Astrocyte (in vitro differentiated cells and primary cell): Measurements from ENCODE around the gene ANKS1A. TPM values are rescaled to one million over a fixed set of nuclear protein-coding genes. Genes with fewer than 3 reads are reported as not detected.
"Not testable (repeated sequence)": the region's sequence is repeated elsewhere in the genome, so short reads cannot be mapped to it uniquely, and the experiment has no call there.

ENCODE experiments used
- DNase-seq: peaks from one replicate; pipeline ENCODE4 v3.0.0-alpha.2; 2010; ENCODE audit warnings: low read depth
- FAIRE-seq: peaks from 2 replicates; lab custom pipeline; 2011; peaks lifted over from hg19 to GRCh38; lab: Jason Lieb, UNC
- H2AFZ ChIP-seq: 2 replicates; pipeline ENCODE4 v1.6.0; 2012; ENCODE audit warnings: low read depth, low read length, inconsistent platforms
- H3K27ac ChIP-seq: 2 replicates; pipeline ENCODE4 v1.5.1; 2011; ENCODE audit warnings: low read depth, low read length, inconsistent platforms
- H3K27me3 ChIP-seq: 2 replicates; pipeline ENCODE4 v1.6.0; 2011; ENCODE audit warnings: low read length, inconsistent platforms; ENCODE audit not compliant: insufficient read depth
- H3K36me3 ChIP-seq: 2 replicates; pipeline ENCODE4 v1.5.1; 2011; ENCODE audit warnings: low read length, inconsistent platforms; ENCODE audit not compliant: insufficient read depth
- H3K4me1 ChIP-seq: 2 replicates; pipeline ENCODE4 v1.5.1; 2011; ENCODE audit warnings: low read length, inconsistent platforms; ENCODE audit not compliant: insufficient read depth
- H3K4me2 ChIP-seq: 2 replicates; pipeline ENCODE4 v1.6.0; 2012; ENCODE audit warnings: low read length, inconsistent platforms
- H3K4me3 ChIP-seq: 2 replicates; pipeline ENCODE4 v1.5.1; 2011; ENCODE audit warnings: low read depth, mild to moderate bottlenecking, low read length, inconsistent platforms; ENCODE audit not compliant: insufficient read depth
- H3K79me2 ChIP-seq: 2 replicates; pipeline ENCODE4 v1.6.0; 2012; ENCODE audit warnings: mild to moderate bottlenecking, low read length, inconsistent platforms; ENCODE audit not compliant: insufficient read depth
- H3K9ac ChIP-seq: 2 replicates; pipeline ENCODE4 v1.6.0; 2012; ENCODE audit warnings: mild to moderate bottlenecking, low read length, inconsistent platforms
- H3K9me3 ChIP-seq: 2 replicates; pipeline ENCODE4 v1.5.1; 2012; ENCODE audit warnings: low read depth, mild to moderate bottlenecking, low read length, inconsistent platforms; ENCODE audit not compliant: insufficient read depth
- H4K20me1 ChIP-seq: 2 replicates; pipeline ENCODE4 v1.6.0; 2012; ENCODE audit warnings: low read length, inconsistent platforms; ENCODE audit not compliant: insufficient read depth
- H3K27ac Mint-ChIP-seq: one replicate; pipeline ENCODE4 v1.8.0; 2021; ENCODE audit warnings: mild to moderate bottlenecking, mixed read lengths; ENCODE audit not compliant: unreplicated experiment
- H3K27me3 Mint-ChIP-seq: one replicate; pipeline ENCODE4 v1.8.0; 2021; ENCODE audit warnings: low read depth, mixed read lengths; ENCODE audit not compliant: unreplicated experiment
- H3K36me3 Mint-ChIP-seq: one replicate; pipeline ENCODE4 v1.8.0; 2021; ENCODE audit warnings: low read depth, mixed read lengths; ENCODE audit not compliant: unreplicated experiment
- H3K4me1 Mint-ChIP-seq: one replicate; pipeline ENCODE4 v1.8.0; 2021; ENCODE audit warnings: low read depth, mixed read lengths; ENCODE audit not compliant: unreplicated experiment
- H3K4me3 Mint-ChIP-seq: one replicate; pipeline ENCODE4 v1.8.0; 2021; ENCODE audit warnings: mild to moderate bottlenecking, moderate library complexity, mixed read lengths; ENCODE audit not compliant: unreplicated experiment
- H3K9me3 Mint-ChIP-seq: one replicate; pipeline ENCODE4 v1.8.0; 2021; ENCODE audit warnings: mild to moderate bottlenecking, mixed read lengths; ENCODE audit not compliant: unreplicated experiment
- EZH2 ChIP-seq: IDR thresholded peaks from 2 replicates; pipeline ENCODE4 v1.6.1; 2012; ENCODE audit warnings: mild to moderate bottlenecking, low read length, inconsistent platforms; ENCODE audit not compliant: insufficient read depth
- total RNA-seq: library from RNA; stranded (reverse); gene quantifications from 2 replicates; pipeline ENCODE4 v1.2.1, GENCODE V29; 2021
- TF ChIP-seq, protein P1 (sequence below): IDR thresholded peaks from 2 replicates; pipeline ENCODE4 v1.5.1; 2011; ENCODE audit warnings: low read depth, mild to moderate bottlenecking, inconsistent platforms, low read length, moderate library complexity; ENCODE audit not compliant: insufficient read depth

ANKS1A gene
- total RNA-seq, 1 donor from 2014 or later = 18.0 TPM

DNA sequence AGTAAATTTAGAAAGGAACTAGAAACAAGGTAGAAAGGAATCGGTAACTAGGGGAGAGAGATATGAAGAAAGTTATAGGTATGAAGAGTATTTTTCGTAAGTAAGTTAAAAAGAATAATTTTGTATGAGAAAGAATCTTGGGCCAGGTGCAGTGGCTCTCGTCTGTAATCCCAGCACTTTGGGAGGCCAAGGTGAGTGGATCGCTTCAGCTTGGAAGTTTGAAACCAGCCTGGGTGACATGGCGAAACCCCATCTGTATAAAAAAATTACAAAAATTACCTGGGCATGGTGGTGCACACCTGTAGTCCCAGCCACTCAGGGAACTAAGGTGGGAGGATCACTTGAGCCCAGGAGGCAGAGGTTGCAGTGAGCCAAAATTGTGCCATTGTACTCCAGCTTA lies 210.1 kb downstream of the ANKS1A start:
- Histone ChIP-seq H3K27ac (no peak overlapping the region), H3K36me3 (no peaks in the 10 kb centered on the region), H3K4me2 (no peak overlapping the region), H3K9me3 (no peaks in the 10 kb centered on the region), H3K27me3 (no peaks in the 10 kb centered on the region), H3K4me1 (peaks cover 14% of the 10 kb centered on the region), H3K9ac (no peak overlapping the region), H3K4me3 (no peak overlapping the region), H3K79me2 (no peaks in the 10 kb centered on the region), H4K20me1 (no peaks in the 10 kb centered on the region), H2AFZ (no peak overlapping the region)
- H3K36me3 Mint-ChIP-seq = no peaks in the 10 kb centered on the region
- H3K27ac Mint-ChIP-seq = no peak overlapping the region
- no peaks in the 10 kb centered on the region for H3K27me3 Mint-ChIP-seq
- FAIRE-seq = no peak
- no peak for TF ChIP-seq EZH2
- TF ChIP-seq, protein P1, sequence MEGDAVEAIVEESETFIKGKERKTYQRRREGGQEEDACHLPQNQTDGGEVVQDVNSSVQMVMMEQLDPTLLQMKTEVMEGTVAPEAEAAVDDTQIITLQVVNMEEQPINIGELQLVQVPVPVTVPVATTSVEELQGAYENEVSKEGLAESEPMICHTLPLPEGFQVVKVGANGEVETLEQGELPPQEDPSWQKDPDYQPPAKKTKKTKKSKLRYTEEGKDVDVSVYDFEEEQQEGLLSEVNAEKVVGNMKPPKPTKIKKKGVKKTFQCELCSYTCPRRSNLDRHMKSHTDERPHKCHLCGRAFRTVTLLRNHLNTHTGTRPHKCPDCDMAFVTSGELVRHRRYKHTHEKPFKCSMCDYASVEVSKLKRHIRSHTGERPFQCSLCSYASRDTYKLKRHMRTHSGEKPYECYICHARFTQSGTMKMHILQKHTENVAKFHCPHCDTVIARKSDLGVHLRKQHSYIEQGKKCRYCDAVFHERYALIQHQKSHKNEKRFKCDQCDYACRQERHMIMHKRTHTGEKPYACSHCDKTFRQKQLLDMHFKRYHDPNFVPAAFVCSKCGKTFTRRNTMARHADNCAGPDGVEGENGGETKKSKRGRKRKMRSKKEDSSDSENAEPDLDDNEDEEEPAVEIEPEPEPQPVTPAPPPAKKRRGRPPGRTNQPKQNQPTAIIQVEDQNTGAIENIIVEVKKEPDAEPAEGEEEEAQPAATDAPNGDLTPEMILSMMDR = no peak
- no peak overlapping the region for H3K4me3 Mint-ChIP-seq
- no peaks in the 10 kb centered on the region for H3K9me3 Mint-ChIP-seq
- H3K4me1 Mint-ChIP-seq = peaks cover 20% of the 10 kb centered on the region
- no peak for DNase-seq

DNA sequence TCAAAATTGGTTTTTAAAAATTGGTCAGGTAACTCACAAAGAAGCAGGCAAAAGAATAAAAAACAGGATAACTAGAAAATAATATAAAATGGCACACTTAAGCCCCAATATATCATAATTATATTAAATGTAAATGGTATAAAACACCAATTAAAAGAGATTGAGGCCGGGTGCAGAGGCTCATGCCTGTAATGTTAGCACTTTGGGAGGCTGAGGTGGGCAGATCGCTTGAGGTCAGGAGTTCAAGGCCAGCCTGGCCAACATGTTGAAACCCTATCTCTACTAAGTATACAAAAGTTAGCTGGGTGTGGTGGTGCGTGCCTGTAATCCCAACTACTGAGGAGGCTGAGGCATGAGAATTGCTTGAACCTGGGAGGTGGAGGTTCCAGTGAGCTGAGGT lies 216.0 kb downstream of the ANKS1A start:
- peaks cover 2% of the 10 kb centered on the region for H3K27me3 Mint-ChIP-seq
- FAIRE-seq = no peak
- Histone ChIP-seq H3K9ac (no peak overlapping the region), H2AFZ (no peak overlapping the region), H3K27me3 (no peaks in the 10 kb centered on the region), H3K27ac (no peak overlapping the region), H4K20me1 (no peaks in the 10 kb centered on the region), H3K4me2 (no peak overlapping the region), H3K79me2 (no peaks in the 10 kb centered on the region), H3K4me3 (no peak overlapping the region), H3K36me3 (no peaks in the 10 kb centered on the region), H3K4me1 (no peaks in the 10 kb centered on the region), H3K9me3 (no peaks in the 10 kb centered on the region)
- no peaks in the 10 kb centered on the region for H3K4me1 Mint-ChIP-seq
- no peak overlapping the region for H3K4me3 Mint-ChIP-seq
- H3K9me3 Mint-ChIP-seq = peaks cover 4% of the 10 kb centered on the region
- DNase-seq = no peak
- TF ChIP-seq, protein P1 = no peak
- no peak for TF ChIP-seq EZH2
- no peak overlapping the region for H3K27ac Mint-ChIP-seq
- peaks cover 1% of the 10 kb centered on the region for H3K36me3 Mint-ChIP-seq

DNA sequence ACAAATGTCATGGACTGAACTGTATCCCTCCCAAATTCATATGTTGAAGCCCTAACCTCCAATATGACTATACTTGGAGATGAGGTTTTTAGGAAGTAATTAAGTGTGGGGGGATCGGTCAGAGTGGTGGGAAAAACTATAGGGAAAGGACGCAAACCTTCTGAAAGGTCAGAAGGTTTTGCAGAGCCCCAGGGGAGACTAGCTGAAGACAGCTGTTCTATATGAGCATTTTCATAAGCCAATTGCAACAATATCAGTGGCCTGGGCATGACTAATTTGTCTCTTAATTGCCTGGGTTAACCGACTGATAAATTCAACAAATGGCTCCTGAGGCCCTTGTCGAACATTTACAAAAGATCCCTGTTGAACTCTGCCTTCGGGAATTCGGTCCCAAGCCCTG lies 217.0 kb downstream of the ANKS1A start:
- not testable (repeated sequence) for H2AFZ ChIP-seq, H3K4me3 Mint-ChIP-seq, FAIRE-seq, H3K4me1 Mint-ChIP-seq, H3K27me3 ChIP-seq, H3K4me2 ChIP-seq, H4K20me1 ChIP-seq, H3K9me3 ChIP-seq, H3K36me3 Mint-ChIP-seq, H3K9ac ChIP-seq, H3K4me1 ChIP-seq, H3K9me3 Mint-ChIP-seq, H3K27ac Mint-ChIP-seq, DNase-seq, H3K27me3 Mint-ChIP-seq, H3K36me3 ChIP-seq, H3K4me3 ChIP-seq, H3K79me2 ChIP-seq, H3K27ac ChIP-seq

DNA sequence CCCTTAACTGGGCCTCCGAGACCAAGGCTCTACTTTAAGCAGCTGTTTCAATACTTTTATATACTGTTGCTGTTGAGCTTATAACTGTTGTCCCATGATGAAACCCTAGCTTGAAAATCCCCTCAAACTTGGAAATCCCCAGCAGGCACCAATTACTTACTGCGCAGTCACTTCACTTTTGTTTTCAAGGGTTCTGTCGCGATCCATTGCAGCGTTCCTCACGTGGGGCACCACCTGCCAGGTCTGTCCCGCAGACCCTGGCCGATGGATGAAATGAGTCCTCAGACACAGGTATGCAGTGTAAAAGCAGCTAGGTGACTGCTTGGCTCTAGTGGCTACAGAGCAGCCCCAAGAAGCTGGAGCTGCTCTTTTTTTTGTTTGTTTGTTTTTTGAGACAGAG lies 218.2 kb downstream of the ANKS1A start:
- not testable (repeated sequence) for H3K4me1 Mint-ChIP-seq, H3K9ac ChIP-seq, H3K4me3 Mint-ChIP-seq, H3K36me3 Mint-ChIP-seq, H3K9me3 ChIP-seq, H3K4me1 ChIP-seq, DNase-seq, FAIRE-seq, H2AFZ ChIP-seq, H3K79me2 ChIP-seq, H3K27me3 ChIP-seq, H3K27ac Mint-ChIP-seq, H3K36me3 ChIP-seq, H3K4me3 ChIP-seq, H3K4me2 ChIP-seq, H3K27ac ChIP-seq, H3K27me3 Mint-ChIP-seq, H4K20me1 ChIP-seq, H3K9me3 Mint-ChIP-seq

DNA sequence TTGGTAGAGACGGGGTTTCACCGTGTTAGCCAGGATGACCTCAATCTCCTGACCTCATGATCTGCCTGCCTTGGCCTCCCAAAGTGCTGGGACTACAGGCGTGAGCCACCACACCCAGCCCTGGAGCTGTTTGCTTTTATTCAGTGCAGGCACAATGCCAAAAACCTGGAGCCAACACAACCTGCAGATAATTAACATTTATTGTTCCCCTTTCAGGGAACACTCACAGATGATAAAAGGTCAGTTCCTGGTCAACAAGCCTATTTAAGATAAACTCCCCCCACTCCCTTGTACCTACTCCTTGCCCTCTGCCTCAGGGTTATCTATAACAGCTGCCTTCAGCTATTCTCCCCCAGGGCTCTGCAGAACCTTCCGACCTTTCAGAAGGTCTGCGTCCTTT lies 218.7 kb downstream of the ANKS1A start:
- not testable (repeated sequence) for H3K4me1 ChIP-seq, H3K27me3 ChIP-seq, H3K4me1 Mint-ChIP-seq, H3K4me3 Mint-ChIP-seq, H3K79me2 ChIP-seq, H3K9ac ChIP-seq, DNase-seq, H3K4me3 ChIP-seq, H3K27me3 Mint-ChIP-seq, H3K9me3 ChIP-seq, H3K9me3 Mint-ChIP-seq, H3K36me3 Mint-ChIP-seq, H3K4me2 ChIP-seq, FAIRE-seq, H4K20me1 ChIP-seq, H3K27ac ChIP-seq, H3K27ac Mint-ChIP-seq, H3K36me3 ChIP-seq, H2AFZ ChIP-seq
